IMR-90 (cell line): ENCODE data around the gene NLRP10. TPM values are rescaled to one million over a fixed set of nuclear protein-coding genes. Genes with fewer than 3 reads are reported as not detected.

Experiments used
- ATAC-seq: fragments of 200-7000 bp; cut with Tn5 transposase; 2 replicates; pipeline ENCODE4 v1.9.1; 2020; ENCODE audit warnings: low read depth, mild to moderate bottlenecking, moderate library complexity
- BruUV-seq: library from RNA; stranded (reverse); fragments of 400-500 nt; replicated peaks from 2 replicates; lab custom pipeline; 2021; lab: Mats Ljungman, UMichigan
- CTCF ChIA-PET: fragments of 300-600 bp; formaldehyde crosslinking; extraction: SDS; loops from one replicate; lab custom pipeline; 2021; ENCODE audit warnings: antibody characterized with exemption; lab: Yijun Ruan, JAX
- POLR2A ChIA-PET: fragments of 300-600 bp; sonication (Branson Sonifier 250); formaldehyde crosslinking; loops from one replicate; lab custom pipeline; 2022; ENCODE audit warnings: antibody characterized with exemption; ENCODE audit not compliant: unreplicated experiment; lab: Charles Lee
- DNase-seq: peaks from one replicate; pipeline ENCODE4 v3.0.0; 2013
- H2AFZ ChIP-seq: replicated peaks from 2 replicates; pipeline ENCODE3; 2013; ENCODE audit warnings: low read length, mild to moderate bottlenecking; ENCODE audit not compliant: poor library complexity
- H2AK5ac ChIP-seq: 2 replicates; pipeline ENCODE4 v1.6.1; 2013; ENCODE audit warnings: low read depth, low read length, inconsistent platforms
- H2AK9ac ChIP-seq: replicated peaks from 2 replicates; pipeline ENCODE3; 2013; ENCODE audit warnings: mild to moderate bottlenecking, low read depth, low read length, moderate library complexity; ENCODE audit not compliant: poor library complexity
- H2BK120ac ChIP-seq: 2 replicates; pipeline ENCODE4 v1.6.1; 2013; ENCODE audit warnings: low read depth, low read length, inconsistent platforms
- H2BK15ac ChIP-seq: 3 replicates; pipeline ENCODE4 v1.6.1; 2013; ENCODE audit warnings: low read depth, low read length, inconsistent platforms
- H2BK20ac ChIP-seq: 2 replicates; pipeline ENCODE4 v1.6.1; 2013; ENCODE audit warnings: low read depth, mild to moderate bottlenecking, inconsistent platforms, low read length, moderate library complexity
- H2BK5ac ChIP-seq: 2 replicates; pipeline ENCODE4 v1.6.1; 2013; ENCODE audit warnings: mild to moderate bottlenecking, low read depth, low read length, inconsistent platforms; ENCODE audit not compliant: poor library complexity, severe bottlenecking
- H3K14ac ChIP-seq: replicated peaks from 2 replicates; pipeline ENCODE4 v1.6.1; 2013; ENCODE audit warnings: low read depth, low read length, inconsistent platforms
- H3K18ac ChIP-seq: 2 replicates; pipeline ENCODE4 v1.6.1; 2013; ENCODE audit warnings: low read depth, low read length, control low read depth
- H3K23ac ChIP-seq: 2 replicates; pipeline ENCODE4 v1.6.1; 2013; ENCODE audit warnings: low read depth, low read length, inconsistent platforms
- H3K27ac ChIP-seq: 2 replicates; pipeline ENCODE4 v1.5.1; 2013; ENCODE audit warnings: mild to moderate bottlenecking, control low read depth, low read length; ENCODE audit not compliant: insufficient read depth
- H3K27me3 ChIP-seq: 2 replicates; pipeline ENCODE4 v1.6.1; 2013; ENCODE audit warnings: low read length; ENCODE audit not compliant: control insufficient read depth, insufficient read depth
- H3K36me3 ChIP-seq: 2 replicates; pipeline ENCODE4 v1.6.1; 2013; ENCODE audit warnings: low read length, mixed read lengths; ENCODE audit not compliant: control insufficient read depth, insufficient read depth
- H3K4ac ChIP-seq: 2 replicates; pipeline ENCODE4 v1.6.1; 2013; ENCODE audit warnings: low read depth, low read length, inconsistent platforms
- H3K4me1 ChIP-seq: 2 replicates; pipeline ENCODE4 v1.6.1; 2013; ENCODE audit warnings: low read length, mixed read lengths; ENCODE audit not compliant: control insufficient read depth, insufficient read depth
- H3K4me2 ChIP-seq: 2 replicates; pipeline ENCODE4 v1.6.1; 2013; ENCODE audit warnings: low read depth, mild to moderate bottlenecking, control low read depth, low read length, moderate library complexity
- H3K4me3 ChIP-seq: 2 replicates; pipeline ENCODE4 v1.5.1; 2013; ENCODE audit warnings: low read depth, mild to moderate bottlenecking, control low read depth, low read length, moderate library complexity; ENCODE audit not compliant: insufficient read depth
- H3K56ac ChIP-seq: 2 replicates; pipeline ENCODE4 v1.6.1; 2013; ENCODE audit warnings: low read length, inconsistent platforms; ENCODE audit not compliant: insufficient read depth; ENCODE audit errors: extremely low read depth
- H3K79me1 ChIP-seq, 2 experiments: 2 replicates each; pipeline ENCODE4 v1.6.1; 2013; ENCODE audit warnings: low read length in 2 of 2, inconsistent platforms in 1 of 2, low read depth in 1 of 2
- H3K9ac ChIP-seq: 2 replicates; pipeline ENCODE4 v1.6.1; 2013; ENCODE audit warnings: low read depth, low read length, control low read depth
- H3K9me1 ChIP-seq: 2 replicates; pipeline ENCODE4 v1.6.1; 2013; ENCODE audit warnings: low read length, inconsistent platforms; ENCODE audit not compliant: insufficient read depth
- H3K9me3 ChIP-seq: 2 replicates; pipeline ENCODE4 v1.6.1; 2013; ENCODE audit warnings: low read length; ENCODE audit not compliant: control insufficient read depth, insufficient read depth
- H4K20me1 ChIP-seq: 2 replicates; pipeline ENCODE4 v1.6.1; 2013; ENCODE audit warnings: low read length, inconsistent platforms; ENCODE audit not compliant: insufficient read depth
- H4K5ac ChIP-seq: 2 replicates; pipeline ENCODE4 v1.6.1; 2013; ENCODE audit warnings: mild to moderate bottlenecking, low read depth, low read length, control low read depth
- H4K8ac ChIP-seq, 2 experiments: 2 replicates each; pipeline ENCODE4 v1.6.1; 2013; ENCODE audit warnings: low read depth in 2 of 2, low read length in 2 of 2, control low read depth in 1 of 2, inconsistent platforms in 1 of 2
- H4K91ac ChIP-seq: 2 replicates; pipeline ENCODE4 v1.6.1; 2013; ENCODE audit warnings: low read depth, low read length, inconsistent platforms; ENCODE audit not compliant: insufficient read depth
- BHLHE40 ChIP-seq: fragments of 150-350 bp; IDR thresholded peaks from 2 replicates; pipeline ENCODE4 v1.6.1; 2016; ENCODE audit warnings: mild to moderate bottlenecking, low read depth, low read length
- CEBPB ChIP-seq: IDR thresholded peaks from 2 replicates; pipeline ENCODE4 v1.6.1; 2012; ENCODE audit warnings: low read depth, low read length, improper control_type of control experiment
- CHD1 ChIP-seq: IDR thresholded peaks from 2 replicates; pipeline ENCODE4 v1.6.1; 2012; ENCODE audit warnings: low read depth, low read length, improper control_type of control experiment
- CTCF ChIP-seq: conservative IDR thresholded peaks from 2 replicates; pipeline ENCODE4 v1.5.1; 2012; ENCODE audit warnings: mild to moderate bottlenecking, low read depth, low read length, improper control_type of control experiment
- FOS ChIP-seq: fragments of 150-350 bp; IDR thresholded peaks from 2 replicates; pipeline ENCODE4 v1.6.1; 2016; ENCODE audit warnings: low read depth, low read length
- MAFK ChIP-seq: IDR thresholded peaks from 2 replicates; pipeline ENCODE4 v1.6.1; 2012; ENCODE audit warnings: low read depth, low read length, improper control_type of control experiment
- MAZ ChIP-seq: IDR thresholded peaks from 2 replicates; pipeline ENCODE4 v1.6.1; 2012; ENCODE audit warnings: low read depth, mild to moderate bottlenecking, low read length, improper control_type of control experiment, moderate library complexity, borderline replicate concordance
- MXI1 ChIP-seq: IDR thresholded peaks from 2 replicates; pipeline ENCODE4 v1.6.1; 2012; ENCODE audit warnings: low read depth, mild to moderate bottlenecking, low read length, moderate library complexity, borderline replicate concordance
- NFE2L2 ChIP-seq: fragments of 150-350 bp; IDR thresholded peaks from 2 replicates; pipeline ENCODE4 v1.6.1; 2016; ENCODE audit warnings: low read depth, mild to moderate bottlenecking, low read length
- POLR2A ChIP-seq: IDR thresholded peaks from 2 replicates; pipeline ENCODE4 v1.6.1; 2012; ENCODE audit warnings: mild to moderate bottlenecking, low read depth, low read length
- RAD21 ChIP-seq: IDR thresholded peaks from 2 replicates; pipeline ENCODE4 v1.6.1; 2012; ENCODE audit warnings: low read length, improper control_type of control experiment
- RCOR1 ChIP-seq: IDR thresholded peaks from 2 replicates; pipeline ENCODE4 v1.6.1; 2012; ENCODE audit warnings: mild to moderate bottlenecking, low read length, improper control_type of control experiment; ENCODE audit not compliant: insufficient replicate concordance
- RFX5 ChIP-seq: IDR thresholded peaks from 2 replicates; pipeline ENCODE4 v1.8.0; 2012; ENCODE audit warnings: low read depth, mild to moderate bottlenecking, low read length, moderate library complexity
- SMC3 ChIP-seq: fragments of 150-350 bp; IDR thresholded peaks from 2 replicates; pipeline ENCODE4 v1.6.1; 2016; ENCODE audit warnings: low read depth, mild to moderate bottlenecking, antibody characterized with exemption, low read length, moderate library complexity
- USF2 ChIP-seq: fragments of 150-350 bp; IDR thresholded peaks from 2 replicates; pipeline ENCODE4 v1.6.1; 2017; ENCODE audit warnings: mild to moderate bottlenecking, antibody characterized with exemption, low read length, low read depth
- WGBS, 2 experiments: methylation state at CpG; one replicate each; pipeline versions ENCODE4 v1.1.5 to v1.1.7; 2013; ENCODE audit warnings: missing lambda C conversion rate in 2 of 2; ENCODE audit not compliant: insufficient read length in 1 of 2; ENCODE audit errors: extremely low coverage in 2 of 2; 5-methylcytosine and 5-hydroxymethylcytosine counted together
- dilution Hi-C: fragments of 300-500 bp; cut with HindIII; formaldehyde crosslinking; loops from one replicate; pipeline ENCODE4 v1.14.3; 2018; ENCODE audit warnings: low sequenced_read_pairs; ENCODE audit not compliant: unreplicated experiment
- in situ Hi-C: fragments of 300-500 bp; cut with MboI; formaldehyde crosslinking; loops from 3 replicates; pipeline ENCODE4 v1.14.3; 2019; ENCODE audit warnings: low sequenced_read_pairs, inconsistent platforms, mixed read lengths
- intact Hi-C: fragments of 100-400 bp; cut with micrococcal nuclease; formaldehyde crosslinking; loops from 2 replicates; pipeline ENCODE4 v1.10.0; 2022
- polyA plus RNA-seq, 3 experiments: library from polyadenylated mRNA; depleted of rRNA; stranded (reverse); fragments of >200 nt; gene quantifications; 2 replicates each; pipeline ENCODE4 v1.2.3, GENCODE V29; 2012; ENCODE audit warnings: low replicate concordance in 1 of 3
- total RNA-seq: library from RNA; depleted of rRNA; stranded (reverse); fragments of >200 nt; gene quantifications from 2 replicates; pipeline ENCODE4 v1.2.3, GENCODE V29; 2012
- TF ChIP-seq, protein P1 (sequence below): fragments of 150-350 bp; IDR thresholded peaks from 2 replicates; pipeline ENCODE4 v1.6.1; 2016; ENCODE audit warnings: low read depth, mild to moderate bottlenecking, low read length, moderate library complexity, borderline replicate concordance

Gene NLRP10
- total and polyA plus RNA-seq, 2 of the 4 experiments (the other 2 are of a cell fraction) = 6.5 to 36.7 TPM

DNA sequence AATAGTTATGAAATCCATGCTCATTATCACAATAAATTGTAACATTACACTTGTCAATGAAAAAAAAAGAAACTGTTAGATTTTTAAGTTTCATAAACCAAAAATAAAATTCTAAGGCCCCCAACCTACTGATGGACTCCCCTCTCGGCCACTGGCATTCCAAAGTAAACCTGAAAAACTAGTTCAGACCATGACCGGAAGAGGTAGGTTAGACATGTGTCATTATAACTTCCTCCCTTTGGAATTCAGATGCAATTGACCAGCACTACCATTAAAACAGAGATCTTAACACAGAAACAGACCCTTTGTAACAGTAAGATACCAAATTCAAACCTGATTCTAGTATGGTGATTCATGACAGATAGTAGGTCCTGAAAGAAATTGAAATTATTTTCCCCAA is 47.1 kb downstream of the NLRP10 start:
- Histone ChIP-seq H3K9me3 (no peaks in the 10 kb centered on the region), H3K9ac (no peak overlapping the region), H3K4me1 (no peaks in the 10 kb centered on the region), H2BK5ac (no peak overlapping the region), H2AFZ (no peak overlapping the region), H4K5ac (no peak overlapping the region), H2BK120ac (no peak overlapping the region), H4K8ac (no peak overlapping the region), H3K27ac (no peak overlapping the region), H3K4ac (no peak overlapping the region), H3K56ac (no peak overlapping the region), H3K79me1 (no peaks in the 10 kb centered on the region), H2BK15ac (no peak overlapping the region), H4K91ac (no peak overlapping the region), H3K14ac (no peak overlapping the region), H4K20me1 (no peaks in the 10 kb centered on the region), H2AK5ac (no peak overlapping the region), H3K18ac (no peak overlapping the region), H2AK9ac (no peak overlapping the region), H3K4me2 (no peak overlapping the region), H2BK20ac (no peak overlapping the region), H3K23ac (no peak overlapping the region), H3K9me1 (no peaks in the 10 kb centered on the region), H3K36me3 (no peaks in the 10 kb centered on the region), H3K27me3 (no peaks in the 10 kb centered on the region), H3K4me3 (no peak overlapping the region)
- intact Hi-C loops = no loop called here
- TF ChIP-seq USF2 = no peak
- TF ChIP-seq, protein P1, sequence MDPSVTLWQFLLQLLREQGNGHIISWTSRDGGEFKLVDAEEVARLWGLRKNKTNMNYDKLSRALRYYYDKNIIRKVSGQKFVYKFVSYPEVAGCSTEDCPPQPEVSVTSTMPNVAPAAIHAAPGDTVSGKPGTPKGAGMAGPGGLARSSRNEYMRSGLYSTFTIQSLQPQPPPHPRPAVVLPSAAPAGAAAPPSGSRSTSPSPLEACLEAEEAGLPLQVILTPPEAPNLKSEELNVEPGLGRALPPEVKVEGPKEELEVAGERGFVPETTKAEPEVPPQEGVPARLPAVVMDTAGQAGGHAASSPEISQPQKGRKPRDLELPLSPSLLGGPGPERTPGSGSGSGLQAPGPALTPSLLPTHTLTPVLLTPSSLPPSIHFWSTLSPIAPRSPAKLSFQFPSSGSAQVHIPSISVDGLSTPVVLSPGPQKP = no peak
- TF ChIP-seq FOS = no peak
- TF ChIP-seq RFX5 = no peak
- no peak for TF ChIP-seq MXI1
- TF ChIP-seq POLR2A = no peak
- TF ChIP-seq CEBPB = no peak
- no peak for TF ChIP-seq RCOR1
- TF ChIP-seq NFE2L2 = no peak
- no peak for TF ChIP-seq RAD21
- no peak for TF ChIP-seq SMC3
- TF ChIP-seq CHD1 = no peak
- no peak for TF ChIP-seq MAZ
- no peak for TF ChIP-seq MAFK
- no peak for TF ChIP-seq BHLHE40
- no peak for TF ChIP-seq CTCF
- CTCF ChIA-PET = no interaction called here
- in situ Hi-C loops = no loop called here
- BruUV-seq = no TSS peak
- dilution Hi-C loops = no loop called here
- DNase-seq = no peak
- no peak for ATAC-seq
- POLR2A ChIA-PET = no interaction called here
- WGBS, 2 experiments = no CpG with 5 or more reads among the region's 2 CpGs
